K562 (cell line): Measurements from ENCODE around the gene ACLY. TPM values are rescaled to one million over a fixed set of nuclear protein-coding genes. Genes with fewer than 3 reads are reported as not detected.

Experiments
- E2F1 ChIP-seq: sonication (generic); formaldehyde crosslinking; IDR thresholded peaks from 2 replicates; pipeline ENCODE4 v1.8.1; 2023; ENCODE audit warnings: mild to moderate bottlenecking, missing genetic modification reagents, moderate library complexity
- EGR1 ChIP-seq: fragments of 450-650 bp; conservative IDR thresholded peaks from 2 replicates; pipeline ENCODE4 v1.6.1; 2017; ENCODE audit warnings: mild to moderate bottlenecking
- HMGN3 ChIP-seq: IDR thresholded peaks from 2 replicates; pipeline ENCODE4 v1.6.1; 2011; ENCODE audit warnings: borderline replicate concordance, low read depth, mild to moderate bottlenecking, mixed read lengths, low read length; ENCODE audit not compliant: insufficient read length; ENCODE audit errors: extremely low read depth
- MGA ChIP-seq: fragments of 450-650 bp; IDR thresholded peaks from 2 replicates; pipeline ENCODE4 v1.6.1; 2016; ENCODE audit warnings: mild to moderate bottlenecking, moderate library complexity
- PHF8 ChIP-seq: fragments of 200-600 bp; sonication (generic); IDR thresholded peaks from 2 replicates; pipeline ENCODE4 v1.6.1; 2012; ENCODE audit warnings: mixed run types, mild to moderate bottlenecking, inconsistent platforms, low read length, moderate library complexity, borderline replicate concordance
- RNF2 ChIP-seq: sonication (generic); IDR thresholded peaks from 2 replicates; pipeline ENCODE4 v1.6.1; 2016
- SRSF1 ChIP-seq: fragments of 200-400 bp; formaldehyde crosslinking; IDR thresholded peaks from 2 replicates; pipeline ENCODE4 v1.6.1; 2017; ENCODE audit warnings: mild to moderate bottlenecking, low read depth, low read length, moderate library complexity
- TBP ChIP-seq: optimal IDR thresholded peaks from 2 replicates; pipeline ENCODE3; 2011; ENCODE audit warnings: low read depth, low read length, improper control_type of control experiment
- TFAP4 ChIP-seq: sonication (generic); formaldehyde crosslinking; IDR thresholded peaks from 2 replicates; pipeline ENCODE4 v1.8.0; 2022; ENCODE audit warnings: missing genetic modification reagents, mild to moderate bottlenecking, moderate library complexity, borderline replicate concordance
- ZNF143 ChIP-seq: sonication (generic); formaldehyde crosslinking; IDR thresholded peaks from 2 replicates; pipeline ENCODE4 v1.9.0; 2022; ENCODE audit warnings: mild to moderate bottlenecking, missing genetic modification reagents
- polyA plus RNA-seq, 8 experiments: library from polyadenylated mRNA; depleted of rRNA in 4 of 8; stranded (reverse) in 5 of 8; unstranded in 3 of 8; fragments of >200 nt; fragmentation: Nextera tagmentation in 2 of 8; fragmentation: Illumina TruSeq in 1 of 8; extraction: Ambion mirVana in 2 of 8; extraction: Trizol in 1 of 8; gene quantifications; 2 replicates each; pipeline versions ENCODE4 v1.2.1 to v1.2.3, GENCODE V29; 2011 to 2014; ENCODE audit warnings: inconsistent platforms in 1 of 8, missing spikeins in 1 of 8
- total RNA-seq, 7 experiments: library from RNA; depleted of rRNA in 6 of 7; stranded (reverse); fragments of >200 nt in 6 of 7; fragmentation: Illumina TruSeq in 2 of 7; extraction: Trizol in 2 of 7; gene quantifications; 2 replicates each; pipeline versions ENCODE4 v1.2.1 to v1.2.3, GENCODE V29; 2011 to 2021; ENCODE audit warnings: low replicate concordance in 1 of 7
- TF ChIP-seq, protein P1 (sequence below): fragments of 450-650 bp; IDR thresholded peaks from 2 replicates; pipeline ENCODE4 v1.6.1; 2017; ENCODE audit warnings: antibody characterized with exemption

Gene ACLY
- total and polyA plus RNA-seq, 9 of the 15 experiments (the other 6 are each of a cell fraction or from before 2014, with no cell fraction given): 42.9 to 280 (median 125) TPM

DNA sequence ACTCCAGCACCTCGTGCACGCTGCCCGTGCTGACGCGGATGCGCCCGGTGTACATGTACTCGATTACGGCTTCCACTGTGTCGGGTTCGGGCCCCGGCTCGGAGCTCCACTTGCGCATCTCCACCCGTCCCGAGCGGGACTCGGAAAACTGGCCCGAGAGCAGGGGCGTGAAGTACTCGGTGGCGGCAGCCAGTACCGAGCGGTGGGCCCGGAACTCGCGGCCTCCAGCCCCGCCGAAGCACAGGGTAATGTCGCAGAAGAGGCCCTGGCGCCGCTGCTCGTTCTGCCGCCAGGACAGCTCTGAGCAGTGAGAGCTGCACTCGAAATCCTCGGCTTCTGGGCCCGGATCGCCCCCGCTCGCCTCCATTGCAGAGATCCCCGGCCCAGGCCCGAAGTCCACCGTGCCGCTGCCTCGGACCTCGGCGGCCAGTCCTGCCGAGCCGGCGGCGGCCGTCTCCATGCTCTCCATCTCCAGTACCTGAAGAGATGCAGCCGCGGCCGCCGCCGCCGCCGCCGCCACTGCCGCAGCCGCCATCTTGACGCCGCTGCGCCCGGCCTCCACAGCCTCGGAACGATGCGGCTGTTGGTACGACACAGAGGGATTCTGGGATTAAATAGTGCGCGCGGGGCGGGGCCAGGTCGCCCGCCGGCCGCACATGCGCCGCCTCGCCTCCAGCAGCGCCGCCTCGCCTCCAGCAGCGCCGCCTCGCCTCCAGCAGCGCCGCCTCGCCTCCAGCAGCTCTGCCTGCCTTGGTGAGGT, 53.7 kb downstream of the ACLY start, which contains the start of gene KLHL11 (continued):
- TF ChIP-seq MGA: peak; percentile 75
- TF ChIP-seq, protein P1, sequence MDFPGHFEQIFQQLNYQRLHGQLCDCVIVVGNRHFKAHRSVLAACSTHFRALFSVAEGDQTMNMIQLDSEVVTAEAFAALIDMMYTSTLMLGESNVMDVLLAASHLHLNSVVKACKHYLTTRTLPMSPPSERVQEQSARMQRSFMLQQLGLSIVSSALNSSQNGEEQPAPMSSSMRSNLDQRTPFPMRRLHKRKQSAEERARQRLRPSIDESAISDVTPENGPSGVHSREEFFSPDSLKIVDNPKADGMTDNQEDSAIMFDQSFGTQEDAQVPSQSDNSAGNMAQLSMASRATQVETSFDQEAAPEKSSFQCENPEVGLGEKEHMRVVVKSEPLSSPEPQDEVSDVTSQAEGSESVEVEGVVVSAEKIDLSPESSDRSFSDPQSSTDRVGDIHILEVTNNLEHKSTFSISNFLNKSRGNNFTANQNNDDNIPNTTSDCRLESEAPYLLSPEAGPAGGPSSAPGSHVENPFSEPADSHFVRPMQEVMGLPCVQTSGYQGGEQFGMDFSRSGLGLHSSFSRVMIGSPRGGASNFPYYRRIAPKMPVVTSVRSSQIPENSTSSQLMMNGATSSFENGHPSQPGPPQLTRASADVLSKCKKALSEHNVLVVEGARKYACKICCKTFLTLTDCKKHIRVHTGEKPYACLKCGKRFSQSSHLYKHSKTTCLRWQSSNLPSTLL: no peak
- peak; percentile 82; the same call in 1 of the 2 replicates for TF ChIP-seq PHF8
- TF ChIP-seq TBP: peak; percentile 88
- TF ChIP-seq SRSF1: no peak
- TF ChIP-seq ZNF143: peak; percentile 75
- peak; percentile 40; the same call in 1 of the 2 replicates for TF ChIP-seq TFAP4
- TF ChIP-seq EGR1: peak; percentile 75
- TF ChIP-seq HMGN3: no peak
- 0 out of 2 replicates have a peak, but pooled peaks have one; percentile 76 for TF ChIP-seq E2F1 (CRISPR knock-in tag)
- TF ChIP-seq RNF2: 0 out of 2 replicates have a peak, but pooled peaks have one; percentile 9
